Urinary bladder (tissue), 4 donors: ENCODE measurements around the gene MED13L. TPM values are rescaled to one million over a fixed set of nuclear protein-coding genes. Genes with fewer than 3 reads are reported as not detected.

Source experiments
- DNase-seq: peaks from one replicate; pipeline ENCODE4 v3.0.0-alpha.2; 2015; ENCODE audit errors: extremely low spot score
- H3K27ac ChIP-seq: one replicate; pipeline ENCODE4 v1.5.1; 2013; ENCODE audit warnings: low read depth, mild to moderate bottlenecking, moderate library complexity
- H3K36me3 ChIP-seq: one replicate; pipeline ENCODE4 v1.6.1; 2013; ENCODE audit warnings: mild to moderate bottlenecking, moderate library complexity; ENCODE audit not compliant: insufficient read depth
- H3K4me1 ChIP-seq: one replicate; pipeline ENCODE4 v1.6.1; 2013; ENCODE audit warnings: mild to moderate bottlenecking, moderate library complexity; ENCODE audit not compliant: insufficient read depth
- H3K4me3 ChIP-seq: one replicate; pipeline ENCODE4 v1.5.1; 2013; ENCODE audit warnings: low read depth, low read length
- WGBS: extraction: QIAGEN DNeasy Blood & Tissue Kit; methylation state at CpG from one replicate; pipeline ENCODE4 v1.1.7; 2013; 5-methylcytosine and 5-hydroxymethylcytosine counted together
- polyA plus RNA-seq: library from polyadenylated mRNA; stranded (reverse); fragments of 200-250 nt; gene quantifications from one replicate; pipeline ENCODE4 v1.2.3, GENCODE V29; 2013
- total RNA-seq: library from RNA; depleted of rRNA; stranded (reverse); fragments of >200 nt; gene quantifications from one replicate; pipeline ENCODE4 v1.2.3, GENCODE V29; 2014
- donor health status: healthy with polysubstance abuse.
- donor health status: healthy.

Gene MED13L
- total and polyA plus RNA-seq, 2 donors: 41.4 to 273 TPM

- no peak for DNase-seq
- no peaks in the 10 kb centered on the region for H3K36me3 ChIP-seq
- no peak overlapping the region for H3K27ac ChIP-seq
- 88% methylated on average over 3 of the region's 3 CpGs for WGBS
- peaks cover 4% of the 10 kb centered on the region for H3K4me1 ChIP-seq
- H3K4me3 ChIP-seq: no peak overlapping the region
Observed at GRCh38 chr12:116131176-116131575, 146.3 kb downstream of the MED13L start.

GRCh38 chr12:116130431-116130830 is 147.1 kb downstream of the MED13L start:
- peaks cover 4% of the 10 kb centered on the region for H3K4me1 ChIP-seq
- no peak overlapping the region for H3K4me3 ChIP-seq
- WGBS: 16% methylated on average over 1 of the region's 1 CpG
- no peaks in the 10 kb centered on the region for H3K36me3 ChIP-seq
- no peak overlapping the region for H3K27ac ChIP-seq
- DNase-seq: no peak

- Histone ChIP-seq H3K4me1 (peaks cover 1% of the 10 kb centered on the region), H3K27ac (no peak overlapping the region)
- WGBS: 78% methylated on average over 1 of the region's 1 CpG
Observed at GRCh38 chr12:116128779-116129178, 148.7 kb downstream of the MED13L start.

GRCh38 chr12:116127859-116128258 is 149.6 kb downstream of the MED13L start:
- no peaks in the 10 kb centered on the region for H3K36me3 ChIP-seq
- H3K4me3 ChIP-seq: no peak overlapping the region
- WGBS: 93% methylated on average over 2 of the region's 2 CpGs
- DNase-seq: no peak
- H3K27ac ChIP-seq: no peak overlapping the region
- H3K4me1 ChIP-seq: no peaks in the 10 kb centered on the region

More at GRCh38 chr12:116128779-116129178, 148.7 kb downstream of the MED13L start:
- Histone ChIP-seq H3K36me3 (no peaks in the 10 kb centered on the region), H3K4me3 (no peak overlapping the region)
- no peak for DNase-seq

- Histone ChIP-seq H3K4me1 (peaks cover 1% of the 10 kb centered on the region), H3K27ac (no peak overlapping the region), H3K36me3 (no peaks in the 10 kb centered on the region), H3K4me3 (no peak overlapping the region)
- no peak for DNase-seq
Observed at GRCh38 chr12:116126610-116127009, 150.9 kb downstream of the MED13L start.

- DNase-seq: no peak
- Histone ChIP-seq H3K27ac (no peak overlapping the region), H3K36me3 (no peaks in the 10 kb centered on the region), H3K4me3 (no peak overlapping the region), H3K4me1 (peaks cover 3% of the 10 kb centered on the region)
- 83% methylated on average over 4 of the region's 4 CpGs for WGBS
Observed at GRCh38 chr12:116125956-116126566, 151.4 kb downstream of the MED13L start.

- 90% methylated on average over 2 of the region's 2 CpGs for WGBS
- DNase-seq: no peak
- Histone ChIP-seq H3K4me1 (peaks cover 3% of the 10 kb centered on the region), H3K27ac (no peak overlapping the region), H3K36me3 (no peaks in the 10 kb centered on the region), H3K4me3 (no peak overlapping the region)
Observed at GRCh38 chr12:116125084-116125483, 152.4 kb downstream of the MED13L start.

GRCh38 chr12:116123451-116124258 is 153.8 kb downstream of the MED13L start:
- no peak overlapping the region for H3K27ac ChIP-seq
- H3K4me1 ChIP-seq: peaks cover 3% of the 10 kb centered on the region
- WGBS: 58% methylated on average over 11 of the region's 11 CpGs

GRCh38 chr12:116122628-116123027 is 154.9 kb downstream of the MED13L start:
- no peak overlapping the region for H3K4me3 ChIP-seq
- no peak for DNase-seq
- H3K27ac ChIP-seq: no peak overlapping the region
- WGBS: 23% methylated on average over 3 of the region's 3 CpGs
- H3K4me1 ChIP-seq: peaks cover 3% of the 10 kb centered on the region
- H3K36me3 ChIP-seq: no peaks in the 10 kb centered on the region

More at GRCh38 chr12:116123451-116124258, 153.8 kb downstream of the MED13L start:
- Histone ChIP-seq H3K4me3 (no peak overlapping the region), H3K36me3 (no peaks in the 10 kb centered on the region)
- DNase-seq: no peak

- H3K4me3 ChIP-seq: no peak overlapping the region
- H3K36me3 ChIP-seq: no peaks in the 10 kb centered on the region
- H3K4me1 ChIP-seq: peaks cover 3% of the 10 kb centered on the region
- WGBS: 51% methylated on average over 2 of the region's 2 CpGs
- no peak for DNase-seq
- no peak overlapping the region for H3K27ac ChIP-seq
Observed at GRCh38 chr12:116121453-116121871, 156.0 kb downstream of the MED13L start.

- peaks cover 3% of the 10 kb centered on the region for H3K4me1 ChIP-seq
- no peaks in the 10 kb centered on the region for H3K36me3 ChIP-seq
- H3K4me3 ChIP-seq: no peak overlapping the region
- no peak overlapping the region for H3K27ac ChIP-seq
- DNase-seq: no peak
- 93% methylated on average over 5 of the region's 5 CpGs for WGBS
Observed at GRCh38 chr12:116116650-116117424, 160.7 kb downstream of the MED13L start.

GRCh38 chr12:116113398-116114130 is 163.9 kb downstream of the MED13L start:
- H3K36me3 ChIP-seq: no peaks in the 10 kb centered on the region
- H3K4me1 ChIP-seq: no peaks in the 10 kb centered on the region
- no peak overlapping the region for H3K4me3 ChIP-seq
- no peak for DNase-seq
- no peak overlapping the region for H3K27ac ChIP-seq
- WGBS: 88% methylated on average over 8 of the region's 8 CpGs

GRCh38 chr12:116106870-116107269 is 170.6 kb downstream of the MED13L start:
- H3K4me3 ChIP-seq: no peak overlapping the region
- WGBS: 63% methylated on average over 2 of the region's 2 CpGs
- DNase-seq: no peak
- H3K27ac ChIP-seq: no peak overlapping the region
- H3K4me1 ChIP-seq: no peaks in the 10 kb centered on the region
- H3K36me3 ChIP-seq: peaks cover 2% of the 10 kb centered on the region
